Epithelial cell of proximal tubule (primary cell): ENCODE results near the gene SRRM2. TPM values are rescaled to one million over a fixed set of nuclear protein-coding genes. Genes with fewer than 3 reads are reported as not detected.
"Not testable (repeated sequence)": the region's sequence is repeated elsewhere in the genome, so short reads cannot be mapped to it uniquely, and the experiment has no call there.

Experiments
- DNase-seq: peaks from one replicate; pipeline ENCODE4 v3.0.0-alpha.2; 2011; ENCODE audit warnings: low read depth
- H3K4me3 ChIP-seq: 2 replicates; pipeline ENCODE4 v1.5.1; 2011; ENCODE audit warnings: low read depth, mild to moderate bottlenecking, low read length
- total RNA-seq: library from RNA; depleted of rRNA; stranded (reverse); fragments of >200 nt; gene quantifications from 2 replicates; pipeline ENCODE4 v1.2.3, GENCODE V29; 2015
- TF ChIP-seq, protein P1 (sequence below): conservative IDR thresholded peaks from 2 replicates; pipeline ENCODE4 v1.5.1; 2012; ENCODE audit warnings: low read depth, mild to moderate bottlenecking, low read length

The SRRM2 gene
- total RNA-seq, 1 donor from 2014 or later = 91.6 TPM

DNA sequence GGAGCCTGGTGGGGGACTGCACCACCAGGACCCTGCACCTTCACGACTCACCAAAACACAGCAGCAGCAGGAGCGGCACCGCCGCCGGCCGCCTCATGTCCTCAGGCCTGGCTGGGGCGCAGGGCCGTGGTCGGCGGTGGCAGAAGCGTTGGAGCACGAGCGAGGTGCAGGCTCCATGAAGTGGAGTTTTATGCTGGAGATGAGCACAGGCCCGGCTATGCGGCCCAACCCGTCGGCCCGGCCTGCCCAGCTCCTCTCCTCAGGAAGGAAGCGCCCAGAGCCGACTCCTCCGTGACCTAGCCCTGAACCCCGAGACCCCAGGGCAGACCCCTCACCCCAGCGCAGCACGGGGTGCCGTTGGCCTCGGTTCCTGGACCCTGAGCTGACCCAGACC, 32.4 kb upstream of the SRRM2 start, which contains the start of gene PRSS27:
Gene PRSS27 (minus strand): TSS at position 161 of the 394 bp plus-strand sequence. CDS start 64 bp downstream, at position 97.
- DNase-seq = no peak
- H3K4me3 ChIP-seq = peak within 1 kb of the TSS; percentile 75
- TF ChIP-seq, protein P1, sequence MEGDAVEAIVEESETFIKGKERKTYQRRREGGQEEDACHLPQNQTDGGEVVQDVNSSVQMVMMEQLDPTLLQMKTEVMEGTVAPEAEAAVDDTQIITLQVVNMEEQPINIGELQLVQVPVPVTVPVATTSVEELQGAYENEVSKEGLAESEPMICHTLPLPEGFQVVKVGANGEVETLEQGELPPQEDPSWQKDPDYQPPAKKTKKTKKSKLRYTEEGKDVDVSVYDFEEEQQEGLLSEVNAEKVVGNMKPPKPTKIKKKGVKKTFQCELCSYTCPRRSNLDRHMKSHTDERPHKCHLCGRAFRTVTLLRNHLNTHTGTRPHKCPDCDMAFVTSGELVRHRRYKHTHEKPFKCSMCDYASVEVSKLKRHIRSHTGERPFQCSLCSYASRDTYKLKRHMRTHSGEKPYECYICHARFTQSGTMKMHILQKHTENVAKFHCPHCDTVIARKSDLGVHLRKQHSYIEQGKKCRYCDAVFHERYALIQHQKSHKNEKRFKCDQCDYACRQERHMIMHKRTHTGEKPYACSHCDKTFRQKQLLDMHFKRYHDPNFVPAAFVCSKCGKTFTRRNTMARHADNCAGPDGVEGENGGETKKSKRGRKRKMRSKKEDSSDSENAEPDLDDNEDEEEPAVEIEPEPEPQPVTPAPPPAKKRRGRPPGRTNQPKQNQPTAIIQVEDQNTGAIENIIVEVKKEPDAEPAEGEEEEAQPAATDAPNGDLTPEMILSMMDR = no peak

DNA sequence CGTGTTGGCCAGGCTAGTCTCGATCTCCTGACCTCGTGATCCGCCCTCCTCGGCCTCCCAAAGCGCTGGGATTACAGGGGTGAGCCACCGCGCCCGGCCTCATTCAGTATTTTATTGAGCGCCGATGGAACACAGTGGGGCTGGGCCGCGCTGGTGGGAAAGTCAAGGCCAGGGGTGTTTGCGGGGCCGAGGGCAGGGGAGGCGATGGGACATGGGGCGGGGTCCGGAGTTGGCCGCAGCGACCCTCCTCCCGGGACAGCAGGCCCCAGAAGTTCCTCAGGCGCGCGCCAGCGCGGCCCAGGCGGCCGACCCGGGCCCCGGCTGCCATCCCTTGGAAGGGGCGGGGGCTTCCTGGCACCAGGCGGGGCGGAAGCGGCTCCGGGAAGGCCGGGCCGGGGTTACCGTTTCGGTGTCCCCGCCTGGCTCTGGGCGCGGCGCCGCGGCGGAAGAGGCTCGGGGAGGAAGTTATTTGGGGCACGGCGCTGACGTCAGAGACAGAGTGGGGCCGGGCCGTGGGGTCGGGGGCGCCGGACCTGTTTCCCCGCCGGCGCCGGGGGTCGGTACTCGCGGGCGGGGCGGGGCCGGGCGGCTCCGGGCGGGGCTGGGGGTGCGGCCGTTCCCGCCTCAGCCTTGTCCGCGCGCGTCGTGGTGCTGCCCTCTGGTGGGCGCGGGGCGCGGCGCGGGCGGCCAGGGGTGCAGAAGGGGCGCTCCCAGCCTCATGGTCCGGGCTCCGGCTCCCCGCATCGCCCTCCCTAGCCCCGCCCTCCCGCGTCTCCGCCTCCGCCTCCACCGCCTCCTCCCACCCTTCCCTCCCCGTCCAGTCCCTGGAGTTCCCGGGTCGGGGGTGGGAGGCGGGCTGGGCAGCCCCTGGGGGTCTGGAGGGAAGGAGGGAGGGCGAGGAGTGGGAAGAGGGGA, 31.5 kb upstream of the SRRM2 start:
- DNase-seq = no peak

DNA sequence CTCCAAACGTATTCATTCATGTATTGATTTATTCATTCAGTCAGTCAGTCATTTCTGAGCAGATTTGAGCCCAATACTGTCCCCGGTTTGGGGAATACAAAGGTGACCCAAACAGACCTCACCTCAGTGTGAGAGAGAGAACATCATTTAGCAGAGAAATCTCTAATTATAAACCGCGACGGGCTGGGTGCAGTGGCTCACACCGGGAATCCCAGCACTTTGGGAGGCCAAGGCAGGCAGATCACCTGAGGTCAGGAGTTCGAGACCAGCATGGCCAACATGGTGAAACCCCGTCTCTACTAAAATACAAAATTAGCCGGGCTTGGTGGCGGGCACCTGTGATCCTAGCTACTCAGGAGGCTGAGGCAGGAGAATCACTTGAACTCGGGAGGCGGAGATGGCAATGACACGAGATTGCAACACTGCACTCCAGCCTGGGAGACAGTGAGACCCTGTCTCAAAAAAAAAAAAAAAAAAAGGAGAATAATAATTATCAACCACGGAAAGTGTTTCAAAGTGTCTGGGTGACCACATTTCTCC, 30.7 kb upstream of the SRRM2 start:
- not testable (repeated sequence) for DNase-seq
- peak overlapping the region; percentile 75 for H3K4me3 ChIP-seq

More for the DNA sequence above, 31.5 kb upstream of the SRRM2 start:
- TF ChIP-seq, protein P1 = peak; percentile 44
- H3K4me3 ChIP-seq = peak overlapping the region; percentile 75

DNA sequence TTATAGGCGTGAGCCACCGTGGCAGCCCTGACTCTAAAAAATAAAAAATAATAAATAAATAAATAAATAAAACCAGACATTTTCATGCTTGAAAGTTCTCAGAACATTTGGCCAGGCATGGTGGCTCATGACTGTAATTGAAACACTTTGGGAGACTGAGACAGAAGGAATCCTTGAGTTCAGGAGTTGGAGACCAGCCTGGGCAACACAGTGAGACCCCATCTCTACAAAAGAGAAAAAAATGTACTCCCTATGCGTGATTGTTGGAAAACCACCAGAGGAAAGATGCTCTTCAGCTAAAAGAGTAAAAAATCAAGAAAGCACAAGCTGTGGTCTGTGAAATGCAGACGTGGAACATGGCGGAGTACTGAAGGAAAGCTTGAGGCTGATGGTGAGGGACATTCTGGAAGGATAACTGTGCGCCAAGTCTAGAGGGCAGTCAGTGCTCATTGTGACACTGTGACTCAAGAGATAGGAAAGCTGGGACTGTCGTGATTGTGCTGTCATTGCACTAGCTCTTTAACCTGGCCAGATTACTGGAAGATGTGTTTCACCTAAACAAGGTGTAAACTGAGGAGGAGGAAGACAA, 28.3 kb upstream of the SRRM2 start:
- H3K4me3 ChIP-seq = no peak overlapping the region
- no peak for DNase-seq
- TF ChIP-seq, protein P1 = no peak

DNA sequence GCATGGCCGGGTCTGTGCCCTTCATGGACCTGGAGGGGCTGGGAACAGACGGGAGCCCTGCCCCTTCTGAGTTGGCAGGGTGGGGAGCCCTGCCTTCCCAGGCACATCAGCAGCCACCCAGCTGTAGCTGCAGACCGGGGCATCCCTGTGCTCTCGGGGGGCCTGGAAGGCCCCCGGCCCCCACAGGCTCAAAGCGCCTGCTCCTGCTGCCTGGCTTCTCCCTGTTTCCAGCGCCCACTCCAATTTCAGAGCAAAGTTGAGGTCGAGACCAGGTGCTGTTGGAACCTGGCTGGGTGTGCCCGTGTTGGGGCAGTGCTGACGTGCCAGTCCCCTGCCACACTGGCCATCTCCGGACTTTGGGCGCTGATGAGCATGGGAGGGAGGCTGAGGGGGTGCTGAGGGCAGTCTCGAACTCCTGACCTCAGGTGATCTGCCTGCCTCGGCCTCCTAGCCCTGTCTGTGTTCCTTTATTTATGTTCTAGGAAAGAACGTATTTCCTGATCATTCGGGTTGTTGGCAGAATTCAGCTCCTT, 27.6 kb upstream of the SRRM2 start:
- H3K4me3 ChIP-seq = no peak overlapping the region
- no peak for DNase-seq
- TF ChIP-seq, protein P1 = no peak

DNA sequence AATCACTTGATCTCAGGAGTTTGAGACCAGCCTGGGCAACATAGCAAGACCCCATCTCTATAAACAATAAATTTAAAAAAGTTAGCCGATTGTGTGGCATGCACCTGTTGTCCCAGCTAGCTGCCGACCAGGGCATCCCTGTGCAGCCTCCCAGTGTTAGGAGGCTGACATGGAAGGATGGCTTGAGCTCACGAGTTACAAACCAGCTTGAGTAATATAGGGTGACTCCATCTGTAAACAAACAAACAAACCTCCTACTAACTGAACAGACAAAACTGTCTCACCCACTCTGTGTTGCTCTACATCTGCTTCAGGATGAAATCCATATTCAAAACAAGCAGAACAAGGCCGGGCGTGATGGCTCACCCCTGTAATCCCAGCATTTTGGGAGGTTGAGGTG, 25.5 kb upstream of the SRRM2 start:
- TF ChIP-seq, protein P1 = no peak
- H3K4me3 ChIP-seq = no peak overlapping the region
- DNase-seq = no peak

DNA sequence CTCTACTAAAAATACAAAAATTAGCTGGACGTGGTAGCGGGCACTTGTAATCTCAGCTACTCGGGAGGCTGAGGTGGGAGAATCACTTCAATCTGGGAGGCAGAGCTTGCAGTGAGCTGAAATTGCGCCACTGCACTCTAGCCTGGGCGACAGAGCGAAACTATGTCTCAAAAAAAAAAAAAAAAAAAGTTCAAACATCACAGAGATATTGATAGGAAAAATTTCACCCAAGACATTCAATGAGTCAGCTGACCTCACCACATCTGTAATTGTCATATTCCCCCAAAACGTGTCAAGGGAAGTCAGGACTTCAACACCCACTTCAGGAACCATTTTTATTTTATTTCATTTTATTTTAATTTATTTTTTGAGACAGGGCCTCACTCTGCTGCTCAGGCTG, 24.4 kb upstream of the SRRM2 start:
- TF ChIP-seq, protein P1 = no peak
- no peak overlapping the region for H3K4me3 ChIP-seq
- DNase-seq = no peak
